H9 (cell line): ENCODE results near the gene MAPK7. TPM values are rescaled to one million over a fixed set of nuclear protein-coding genes. Genes with fewer than 3 reads are reported as not detected.

Experiments used
- DNase-seq: peaks from one replicate; pipeline ENCODE4 v3.0.0-alpha.2; 2017
- H2AFZ ChIP-seq: one replicate; pipeline ENCODE4 v1.6.1; 2013; ENCODE audit warnings: mild to moderate bottlenecking, low read length, control low read depth, moderate library complexity
- H2AK5ac ChIP-seq: 2 replicates; pipeline ENCODE4 v1.6.1; 2013; ENCODE audit warnings: low read length, control low read depth, mixed read lengths; ENCODE audit not compliant: insufficient read length
- H2BK120ac ChIP-seq: one replicate; pipeline ENCODE4 v1.6.1; 2013; ENCODE audit warnings: low read depth, mild to moderate bottlenecking, low read length, control low read depth, inconsistent platforms; ENCODE audit not compliant: poor library complexity, severe bottlenecking
- H2BK12ac ChIP-seq: 2 replicates; pipeline ENCODE4 v1.6.1; 2013; ENCODE audit warnings: low read length, control low read depth, mixed read lengths, low read depth; ENCODE audit not compliant: insufficient read length
- H2BK15ac ChIP-seq: 2 replicates; pipeline ENCODE4 v1.6.1; 2013; ENCODE audit warnings: low read depth, low read length, control low read depth
- H2BK20ac ChIP-seq: one replicate; pipeline ENCODE4 v1.6.1; 2013; ENCODE audit warnings: low read depth, mild to moderate bottlenecking, low read length, control low read depth, inconsistent platforms; ENCODE audit not compliant: poor library complexity, severe bottlenecking
- H2BK5ac ChIP-seq: 2 replicates; pipeline ENCODE4 v1.6.1; 2013; ENCODE audit warnings: low read length, control low read depth, mixed read lengths; ENCODE audit not compliant: insufficient read length
- H3K14ac ChIP-seq: 2 replicates; pipeline ENCODE4 v1.6.1; 2013; ENCODE audit warnings: low read length, control low read depth; ENCODE audit not compliant: insufficient read depth
- H3K18ac ChIP-seq: 2 replicates; pipeline ENCODE4 v1.6.1; 2013; ENCODE audit warnings: low read depth, mild to moderate bottlenecking, mixed read lengths, low read length, control low read depth; ENCODE audit not compliant: insufficient read length
- H3K23ac ChIP-seq: 2 replicates; pipeline ENCODE4 v1.6.1; 2013; ENCODE audit warnings: low read length, control low read depth, mixed read lengths, low read depth; ENCODE audit not compliant: insufficient read length
- H3K23me2 ChIP-seq: 2 replicates; pipeline ENCODE4 v1.6.1; 2013; ENCODE audit warnings: low read depth, mild to moderate bottlenecking, mixed read lengths, low read length, control low read depth; ENCODE audit not compliant: insufficient read length, poor library complexity, severe bottlenecking
- H3K27ac ChIP-seq: 2 replicates; pipeline ENCODE4 v1.5.1; 2013; ENCODE audit warnings: low read length, control low read depth, mixed read lengths, low read depth; ENCODE audit not compliant: insufficient read length
- H3K27me3 ChIP-seq: 2 replicates; pipeline ENCODE4 v1.6.1; 2013; ENCODE audit warnings: low read length, control low read depth, inconsistent platforms; ENCODE audit not compliant: insufficient read depth
- H3K4ac ChIP-seq: 2 replicates; pipeline ENCODE4 v1.6.1; 2013; ENCODE audit warnings: low read depth, mild to moderate bottlenecking, control low read depth, inconsistent platforms, low read length, moderate library complexity
- H3K4me1 ChIP-seq: 2 replicates; pipeline ENCODE4 v1.6.1; 2013; ENCODE audit warnings: low read length, control low read depth, inconsistent platforms; ENCODE audit not compliant: insufficient read depth
- H3K4me2 ChIP-seq: 2 replicates; pipeline ENCODE4 v1.6.1; 2013; ENCODE audit warnings: low read length, control low read depth, mixed read lengths; ENCODE audit not compliant: insufficient read length, insufficient read depth
- H3K56ac ChIP-seq: 2 replicates; pipeline ENCODE4 v1.6.1; 2013; ENCODE audit warnings: low read depth, mild to moderate bottlenecking, mixed read lengths, low read length, control low read depth; ENCODE audit not compliant: insufficient read length
- H3K79me1 ChIP-seq: 2 replicates; pipeline ENCODE4 v1.6.1; 2013; ENCODE audit warnings: low read depth, mild to moderate bottlenecking, moderate library complexity, low read length, control low read depth, inconsistent platforms; ENCODE audit not compliant: insufficient read depth, poor library complexity, severe bottlenecking
- H3K79me2 ChIP-seq: 2 replicates; pipeline ENCODE4 v1.6.1; 2013; ENCODE audit warnings: low read length, control low read depth, inconsistent platforms; ENCODE audit not compliant: insufficient read depth
- H3K9ac ChIP-seq: 2 replicates; pipeline ENCODE4 v1.6.1; 2013; ENCODE audit warnings: low read length, control low read depth, mixed read lengths; ENCODE audit not compliant: insufficient read length; ENCODE audit errors: extremely low read depth
- H3K9me3 ChIP-seq: one replicate; pipeline ENCODE4 v1.6.1; 2013; ENCODE audit warnings: low read depth, low read length, inconsistent platforms; ENCODE audit not compliant: control insufficient read depth
- H3T11ph ChIP-seq: one replicate; pipeline ENCODE4 v1.6.1; 2013; ENCODE audit warnings: mild to moderate bottlenecking, low read length, control low read depth, inconsistent platforms
- H4K20me1 ChIP-seq: one replicate; pipeline ENCODE4 v1.6.1; 2013; ENCODE audit not compliant: control insufficient read depth, insufficient read length, insufficient read depth
- H4K5ac ChIP-seq: 2 replicates; pipeline ENCODE4 v1.6.1; 2013; ENCODE audit warnings: low read depth, mild to moderate bottlenecking, mixed read lengths, low read length, control low read depth; ENCODE audit not compliant: insufficient read length
- H4K8ac ChIP-seq: replicated peaks from 2 replicates; pipeline ENCODE4 v1.6.1; 2013; ENCODE audit warnings: low read length, control low read depth, mixed read lengths, low read depth; ENCODE audit not compliant: insufficient read length
- H4K91ac ChIP-seq: 2 replicates; pipeline ENCODE4 v1.6.1; 2013; ENCODE audit warnings: low read depth, mild to moderate bottlenecking, moderate library complexity, mixed read lengths, low read length, control low read depth; ENCODE audit not compliant: insufficient read length
- H3K27ac Mint-ChIP-seq, 3 experiments: 2 replicates in 2 of 3; 3 replicates in 1 of 3; pipeline ENCODE4 v1.8.0; 2020 to 2021; ENCODE audit warnings: mixed read lengths in 3 of 3, mild to moderate bottlenecking in 1 of 3, moderate library complexity in 1 of 3
- H3K27me3 Mint-ChIP-seq: 2 replicates; pipeline ENCODE4 v1.8.0; 2021; ENCODE audit warnings: low read depth, mild to moderate bottlenecking, moderate library complexity, mixed read lengths
- H3K36me3 Mint-ChIP-seq, 3 experiments: 2 replicates in 2 of 3; 3 replicates in 1 of 3; pipeline ENCODE4 v1.8.0; 2020 to 2021; ENCODE audit warnings: low read depth in 3 of 3, mixed read lengths in 3 of 3; ENCODE audit not compliant: insufficient read depth in 1 of 3
- H3K4me1 Mint-ChIP-seq, 2 experiments: 2 replicates each; pipeline ENCODE4 v1.8.0; 2020; ENCODE audit warnings: mixed read lengths in 2 of 2
- H3K4me3 Mint-ChIP-seq, 2 experiments: 2 replicates in 1 of 2; 3 replicates in 1 of 2; pipeline ENCODE4 v1.8.0; 2020 to 2021; ENCODE audit warnings: mild to moderate bottlenecking in 2 of 2, mixed read lengths in 2 of 2, moderate library complexity in 1 of 2
- H3K9me3 Mint-ChIP-seq, 2 experiments: 2 replicates in 1 of 2; 3 replicates in 1 of 2; pipeline ENCODE4 v1.8.0; 2020; ENCODE audit warnings: mild to moderate bottlenecking in 2 of 2, mixed read lengths in 2 of 2, moderate library complexity in 1 of 2
- CTCF ChIP-seq: fragments of 200-600 bp; sonication (generic); conservative IDR thresholded peaks from 3 replicates; pipeline ENCODE4 v1.8.0; 2021; ENCODE audit warnings: antibody characterized with exemption, mild to moderate bottlenecking
- WGBS: extraction: QIAGEN DNeasy Blood & Tissue Kit; methylation state at CpG from one replicate; pipeline ENCODE4 v1.1.7; 2013; ENCODE audit warnings: missing lambda C conversion rate, low lambda C conversion rate, mixed read lengths; ENCODE audit not compliant: insufficient read length; ENCODE audit errors: extremely low coverage; 5-methylcytosine and 5-hydroxymethylcytosine counted together
- total RNA-seq: library from RNA; stranded (reverse); gene quantifications from 2 replicates; pipeline ENCODE4 v1.2.1, GENCODE V29; 2021

MAPK7 gene
- total RNA-seq, 1 experiment from 2014 or later: 43.8 TPM

- Histone ChIP-seq H2BK120ac (no peak overlapping the region), H2BK12ac (no peak overlapping the region), H3K18ac (no peak overlapping the region), H2BK15ac (no peak overlapping the region), H2BK20ac (no peak overlapping the region), H3K14ac (no peak overlapping the region), H3K9ac (no peak overlapping the region), H2AFZ (no peak overlapping the region), H4K5ac (no peak overlapping the region), H3K4me1 (peaks cover 7% of the 10 kb centered on the region; the same call in 1 of the 2 replicates), H4K91ac (no peak overlapping the region), H3K56ac (no peak overlapping the region), H3K27ac (no peak overlapping the region), H3K23me2 (no peaks in the 10 kb centered on the region), H2AK5ac (no peak overlapping the region), H3K79me1 (no peaks in the 10 kb centered on the region), H3K23ac (no peak overlapping the region), H4K20me1 (peaks cover 3% of the 10 kb centered on the region), H4K8ac (no peak overlapping the region), H3K27me3 (no peaks in the 10 kb centered on the region), H3K79me2 (no peaks in the 10 kb centered on the region), H3K4me2 (no peak overlapping the region), H3T11ph (no peak overlapping the region), H3K4ac (no peak overlapping the region), H2BK5ac (no peak overlapping the region), H3K9me3 (no peaks in the 10 kb centered on the region)
- Mint-ChIP-seq H3K27me3 (peaks cover 2% of the 10 kb centered on the region; the same call in 1 of the 2 replicates), H3K4me1 (peaks cover 37 to 53% of the 10 kb centered on the region in 2 experiments), H3K9me3 (no peaks in the 10 kb centered on the region), H3K36me3 (peaks cover 1 to 9% (median 8%) of the 10 kb centered on the region in 3 experiments; a peak in 6 of 7 replicates), H3K27ac (peak overlapping the region in 1 of 3 experiments; percentile 50; a peak in 3 of 7 replicates), H3K4me3 (no peak overlapping the region; a peak in 1 of 5 replicates)
- WGBS: no CpG with 5 or more reads among the region's 21 CpGs
- peak; percentile 34; the same call in 1 of the 3 replicates for TF ChIP-seq CTCF
- peak; percentile 88 for DNase-seq
Measured at GRCh38 chr17:19336938-19337711, 41.2 kb upstream of the MAPK7 start.
